ENCODE measurements around the gene FRMD4A. TPM values are rescaled to one million over a fixed set of nuclear protein-coding genes. Genes with fewer than 3 reads are reported as not detected.
"Not testable (repeated sequence)": the region's sequence is repeated elsewhere in the genome, so short reads cannot be mapped to it uniquely, and the experiment has no call there.

FRMD4A gene
- polyA plus RNA-seq, 3 donors = 67.7 to 83.0 (median 75.9) TPM

- no peak for DNase-seq (ENCODE audit: low read depth in 3 of 3, low spot score in 2 of 3)
Measured at GRCh38 chr10:13773496-13774170, 557.1 kb downstream of the FRMD4A start.

- no peak for DNase-seq (ENCODE audit: low read depth in 3 of 3, low spot score in 2 of 3)
Measured at GRCh38 chr10:13773043-13773442, 557.7 kb downstream of the FRMD4A start.

GRCh38 chr10:13771992-13772391, 558.7 kb downstream of the FRMD4A start:
- DNase-seq (ENCODE audit: low read depth in 3 of 3, low spot score in 2 of 3) = no peak

GRCh38 chr10:13770760-13771493, 559.8 kb downstream of the FRMD4A start:
- no peak for DNase-seq (ENCODE audit: low read depth in 3 of 3, low spot score in 2 of 3)

GRCh38 chr10:13769946-13770345, 560.8 kb downstream of the FRMD4A start:
- DNase-seq (ENCODE audit: low read depth in 3 of 3, low spot score in 2 of 3) = no peak

GRCh38 chr10:13767676-13768178, 563.0 kb downstream of the FRMD4A start:
- no peak for DNase-seq (ENCODE audit: low read depth in 3 of 3, low spot score in 2 of 3)

- not testable (repeated sequence) for DNase-seq (ENCODE audit: low read depth in 3 of 3, low spot score in 2 of 3)
Measured at GRCh38 chr10:13767148-13767547, 563.6 kb downstream of the FRMD4A start.

GRCh38 chr10:13765641-13766341, 564.9 kb downstream of the FRMD4A start:
- no peak for DNase-seq (ENCODE audit: low read depth in 3 of 3, low spot score in 2 of 3)

GRCh38 chr10:13761490-13762091, 569.1 kb downstream of the FRMD4A start:
- no peak for DNase-seq (ENCODE audit: low read depth in 3 of 3, low spot score in 2 of 3)

- DNase-seq (ENCODE audit: low read depth in 3 of 3, low spot score in 2 of 3) = no peak
Measured at GRCh38 chr10:13759168-13759567, 571.6 kb downstream of the FRMD4A start.

- no peak for DNase-seq (ENCODE audit: low read depth in 3 of 3, low spot score in 2 of 3)
Measured at GRCh38 chr10:13758756-13759155, 572.0 kb downstream of the FRMD4A start.

GRCh38 chr10:13758312-13758711, 572.4 kb downstream of the FRMD4A start:
- no peak for DNase-seq (ENCODE audit: low read depth in 3 of 3, low spot score in 2 of 3)

- DNase-seq (ENCODE audit: low read depth in 3 of 3, low spot score in 2 of 3) = no peak
Measured at GRCh38 chr10:13754277-13754676, 576.4 kb downstream of the FRMD4A start.

GRCh38 chr10:13751191-13751764, 579.4 kb downstream of the FRMD4A start:
- no peak for DNase-seq (ENCODE audit: low read depth in 3 of 3, low spot score in 2 of 3)

GRCh38 chr10:13750299-13751190, 580.2 kb downstream of the FRMD4A start:
- DNase-seq (ENCODE audit: low read depth in 3 of 3, low spot score in 2 of 3) = no peak

- DNase-seq (ENCODE audit: low read depth in 3 of 3, low spot score in 2 of 3) = no peak
Measured at GRCh38 chr10:13745271-13745670, 585.5 kb downstream of the FRMD4A start.

GRCh38 chr10:13743963-13744362, 586.8 kb downstream of the FRMD4A start:
- no peak for DNase-seq (ENCODE audit: low read depth in 3 of 3, low spot score in 2 of 3)

GRCh38 chr10:13743101-13743693, 587.5 kb downstream of the FRMD4A start:
- DNase-seq (ENCODE audit: low read depth in 3 of 3, low spot score in 2 of 3) = no peak

GRCh38 chr10:13741438-13741837, 589.3 kb downstream of the FRMD4A start:
- DNase-seq (ENCODE audit: low read depth in 3 of 3, low spot score in 2 of 3) = no peak

All from right renal cortex interstitium (tissue), 3 donors.